K562 (cell line): ENCODE results near the gene U2SURP. TPM values are rescaled to one million over a fixed set of nuclear protein-coding genes. Genes with fewer than 3 reads are reported as not detected.

ENCODE experiments used
- ATF6 ChIP-seq: sonication (generic); formaldehyde crosslinking; IDR thresholded peaks from 2 replicates; pipeline ENCODE4 v1.4.0; 2020; ENCODE audit warnings: mild to moderate bottlenecking, missing genetic modification reagents
- BDP1 ChIP-seq: IDR thresholded peaks from 3 replicates; pipeline ENCODE4 v1.6.1; 2011; ENCODE audit not compliant: insufficient read length, insufficient read depth
- CCAR2 ChIP-seq: fragments of 200-400 bp; formaldehyde crosslinking; IDR thresholded peaks from 2 replicates; pipeline ENCODE4 v1.6.1; 2017; ENCODE audit warnings: mild to moderate bottlenecking, low read depth, low read length
- ETV6 ChIP-seq, 3 experiments: fragments of 150-350 bp in 1 of 3; sonication (generic) in 1 of 3; formaldehyde crosslinking in 1 of 3; IDR thresholded peaks; 2 replicates each; pipeline versions ENCODE4 v1.6.1 to v1.8.0; 2014 to 2022; ENCODE audit warnings: borderline replicate concordance in 2 of 3, low read depth in 2 of 3, antibody characterized with exemption in 1 of 3, low read length in 1 of 3, mild to moderate bottlenecking in 1 of 3, missing genetic modification reagents in 1 of 3
- EWSR1 ChIP-seq: fragments of 450-650 bp; IDR thresholded peaks from 2 replicates; pipeline ENCODE4 v1.6.1; 2018; ENCODE audit warnings: borderline replicate concordance, mild to moderate bottlenecking, low read depth, moderate library complexity; ENCODE audit not compliant: partially characterized antibody
- EZH2 ChIP-seq: IDR thresholded peaks from 2 replicates; pipeline ENCODE4 v1.6.1; 2012; ENCODE audit warnings: low read depth, mild to moderate bottlenecking, inconsistent platforms, low read length, borderline replicate concordance
- FOXP1 ChIP-seq: sonication (generic); formaldehyde crosslinking; IDR thresholded peaks from 2 replicates; pipeline ENCODE4 v1.8.0; 2022; ENCODE audit warnings: mild to moderate bottlenecking, missing genetic modification reagents
- HMGN3 ChIP-seq: IDR thresholded peaks from 2 replicates; pipeline ENCODE4 v1.6.1; 2011; ENCODE audit warnings: borderline replicate concordance, low read depth, mild to moderate bottlenecking, mixed read lengths, low read length; ENCODE audit not compliant: insufficient read length; ENCODE audit errors: extremely low read depth
- MED1 ChIP-seq: sonication (generic); formaldehyde crosslinking; IDR thresholded peaks from 2 replicates; pipeline ENCODE4 v1.8.1; 2023; ENCODE audit warnings: missing genetic modification reagents, borderline replicate concordance
- MYC ChIP-seq, 2 experiments: fragments of 250-450 bp in 1 of 2; sonication (Bioruptor Pico) in 1 of 2; IDR thresholded peaks; 2 replicates each; pipeline versions ENCODE4 v1.5.1 to v1.6.1; 2012 to 2021; ENCODE audit warnings: low read depth in 2 of 2, borderline replicate concordance in 1 of 2, improper control_type of control experiment in 1 of 2, low read length in 1 of 2, mild to moderate bottlenecking in 1 of 2, moderate library complexity in 1 of 2
- PRMT5 ChIP-seq: sonication (generic); formaldehyde crosslinking; IDR thresholded peaks from 2 replicates; pipeline ENCODE4 v1.5.0; 2020; ENCODE audit warnings: missing genetic modification reagents
- RBFOX2 ChIP-seq: fragments of 200-400 bp; formaldehyde crosslinking; IDR thresholded peaks from 2 replicates; pipeline ENCODE4 v1.6.1; 2017; ENCODE audit warnings: low read depth, mild to moderate bottlenecking, low read length, moderate library complexity
- SMARCA4 ChIP-seq: fragments of 450-650 bp; IDR thresholded peaks from 2 replicates; pipeline ENCODE4 v1.6.1; 2016
- ZMIZ1 ChIP-seq, 2 experiments: fragments of 150-350 bp in 1 of 2; IDR thresholded peaks; 2 replicates each; pipeline ENCODE4 v1.6.1; 2012 to 2016; ENCODE audit warnings: low read depth in 2 of 2, low read length in 2 of 2, mild to moderate bottlenecking in 1 of 2, moderate library complexity in 1 of 2
- ZNF239 ChIP-seq: fragments of 250-450 bp; sonication (Bioruptor Pico); IDR thresholded peaks from 2 replicates; pipeline ENCODE4 v1.4.0; 2020; ENCODE audit warnings: mild to moderate bottlenecking
- ZNF449 ChIP-seq: fragments of 250-450 bp; sonication (Bioruptor Pico); IDR thresholded peaks from 2 replicates; pipeline ENCODE4 v1.8.0; 2022; ENCODE audit warnings: moderate library complexity, mild to moderate bottlenecking, inconsistent platforms
- ZNF766 ChIP-seq: fragments of 200-800 bp; sonication (Bioruptor generic); conservative IDR thresholded peaks from 2 replicates; pipeline ENCODE4 v1.6.1; 2016; ENCODE audit warnings: missing genetic modification characterization, missing compliant biosample characterization
- polyA plus RNA-seq, 8 experiments: library from polyadenylated mRNA; depleted of rRNA in 4 of 8; stranded (reverse) in 5 of 8; unstranded in 3 of 8; fragments of >200 nt; fragmentation: Nextera tagmentation in 2 of 8; fragmentation: Illumina TruSeq in 1 of 8; extraction: Ambion mirVana in 2 of 8; extraction: Trizol in 1 of 8; gene quantifications; 2 replicates each; pipeline versions ENCODE4 v1.2.1 to v1.2.3, GENCODE V29; 2011 to 2014; ENCODE audit warnings: inconsistent platforms in 1 of 8, missing spikeins in 1 of 8
- total RNA-seq, 7 experiments: library from RNA; depleted of rRNA in 6 of 7; stranded (reverse); fragments of >200 nt in 6 of 7; fragmentation: Illumina TruSeq in 2 of 7; extraction: Trizol in 2 of 7; gene quantifications; 2 replicates each; pipeline versions ENCODE4 v1.2.1 to v1.2.3, GENCODE V29; 2011 to 2021; ENCODE audit warnings: low replicate concordance in 1 of 7

The U2SURP gene
- total and polyA plus RNA-seq, 9 of the 15 experiments (the other 6 are each of a cell fraction or from before 2014, with no cell fraction given): 128 to 322 (median 191) TPM

GRCh38 chr3:143084856-143085731 is 83.7 kb downstream of the U2SURP start (continued):
- peak in 1 of 2 experiments; percentile 99; a peak in 2 of 4 replicates for TF ChIP-seq ZMIZ1 (IDR thresholded peaks at IDR 0.05; ENCODE audit: low read depth in 2 of 2, low read length in 2 of 2)
- TF ChIP-seq PRMT5 (CRISPR knock-in tag): no peak
- no peak for TF ChIP-seq BDP1
- TF ChIP-seq CCAR2: no peak
- no peak for TF ChIP-seq EWSR1
- no peak for TF ChIP-seq MED1 (CRISPR knock-in tag)
- peak; percentile 79; the same call in 1 of the 2 replicates for TF ChIP-seq MYC (IDR thresholded peaks at IDR 0.05; ENCODE audit: low read depth, low read length)
- TF ChIP-seq MYC (CRISPR knock-in tag; IDR thresholded peaks at IDR 0.05; ENCODE audit: borderline replicate concordance, low read depth): peak; percentile 38; the same call in 1 of the 2 replicates
- peak; percentile 69 for TF ChIP-seq RBFOX2
- peak; percentile 82; the same call in 1 of the 2 replicates for TF ChIP-seq ZNF766 (CRISPR knock-in tag)
- TF ChIP-seq ETV6 (IDR thresholded peaks at IDR 0.05; ENCODE audit: borderline replicate concordance in 1 of 2, low read depth in 2 of 2, low read length in 1 of 2): peak in 1 of 2 experiments; percentile 88; a peak in 2 of 4 replicates
- TF ChIP-seq ETV6 (CRISPR knock-in tag; IDR thresholded peaks at IDR 0.05; ENCODE audit: borderline replicate concordance): no peak
- peak; percentile 78 for TF ChIP-seq HMGN3
- peak; percentile 79 for TF ChIP-seq FOXP1 (CRISPR knock-in tag)
- TF ChIP-seq ZNF449 (CRISPR knock-in tag): peak; percentile 42; the same call in 1 of the 2 replicates
- TF ChIP-seq SMARCA4: peak; percentile 98
- TF ChIP-seq ATF6 (CRISPR knock-in tag): no peak
- peak; percentile 56 for TF ChIP-seq ZNF239
- peak; percentile 90; the same call in 1 of the 2 replicates for TF ChIP-seq EZH2
